Activated T-cell treated with anti-CD3 and anti-CD28 coated beads, Interleukin-2, amount 50 U/mL, for 4 hours (primary cell): ENCODE results near the gene DUSP10. TPM values are rescaled to one million over a fixed set of nuclear protein-coding genes. Genes with fewer than 3 reads are reported as not detected.

Experiments used
- ATAC-seq, 2 donors: fragments of 200-7000 bp; cut with Tn5 transposase; one replicate each; pipeline ENCODE4 v1.10.0; 2021
- DNase-seq: peaks from one replicate; pipeline ENCODE4 v3.0.0-alpha.2; 2020
- H3K27me3 Mint-ChIP-seq: one replicate; pipeline ENCODE4 v1.8.0; 2021; ENCODE audit warnings: low read depth, mixed read lengths
- H3K36me3 Mint-ChIP-seq: one replicate; pipeline ENCODE4 v1.8.0; 2022; ENCODE audit warnings: mixed read lengths; ENCODE audit not compliant: insufficient read depth
- H3K4me1 Mint-ChIP-seq: one replicate; pipeline ENCODE4 v1.8.0; 2021; ENCODE audit warnings: low read depth, mixed read lengths
- H3K4me3 Mint-ChIP-seq: one replicate; pipeline ENCODE4 v1.8.0; 2021; ENCODE audit warnings: mild to moderate bottlenecking, moderate library complexity, mixed read lengths
- H3K9me3 Mint-ChIP-seq: one replicate; pipeline ENCODE4 v1.8.0; 2021; ENCODE audit warnings: mixed read lengths
- total RNA-seq, 3 donors: library from RNA; stranded (reverse); gene quantifications; one replicate each; pipeline ENCODE4 v1.2.1, GENCODE V29; 2021

Gene DUSP10
- total RNA-seq, 3 donors from 2014 or later = 9.4 to 17.1 (median 12.4) TPM

DNA sequence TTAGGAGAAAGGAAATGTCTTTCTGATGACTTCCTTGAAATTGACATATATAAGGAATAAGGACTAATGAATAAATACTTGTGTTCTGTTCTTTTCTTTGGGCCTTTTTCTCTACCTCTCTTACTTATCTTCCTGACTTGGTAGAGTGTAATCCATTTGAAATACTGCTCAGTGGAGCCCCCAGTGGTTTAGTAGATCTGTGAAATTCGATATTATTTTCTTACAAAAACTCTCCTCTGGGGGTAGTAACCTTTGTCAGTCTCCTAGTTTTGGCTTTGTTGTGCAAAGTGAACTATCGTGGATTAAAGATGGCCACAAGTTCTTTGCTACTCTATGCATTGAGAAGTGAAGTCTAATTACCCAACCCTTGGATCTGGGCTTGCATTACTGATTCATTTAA is 48.8 kb downstream of the DUSP10 start:
- H3K4me3 Mint-ChIP-seq = no peak overlapping the region
- DNase-seq = no peak
- peaks cover 5% of the 10 kb centered on the region for H3K4me1 Mint-ChIP-seq
- H3K9me3 Mint-ChIP-seq = peaks cover 6% of the 10 kb centered on the region
- no peaks in the 10 kb centered on the region for H3K36me3 Mint-ChIP-seq
- no peak for ATAC-seq
- no peaks in the 10 kb centered on the region for H3K27me3 Mint-ChIP-seq

DNA sequence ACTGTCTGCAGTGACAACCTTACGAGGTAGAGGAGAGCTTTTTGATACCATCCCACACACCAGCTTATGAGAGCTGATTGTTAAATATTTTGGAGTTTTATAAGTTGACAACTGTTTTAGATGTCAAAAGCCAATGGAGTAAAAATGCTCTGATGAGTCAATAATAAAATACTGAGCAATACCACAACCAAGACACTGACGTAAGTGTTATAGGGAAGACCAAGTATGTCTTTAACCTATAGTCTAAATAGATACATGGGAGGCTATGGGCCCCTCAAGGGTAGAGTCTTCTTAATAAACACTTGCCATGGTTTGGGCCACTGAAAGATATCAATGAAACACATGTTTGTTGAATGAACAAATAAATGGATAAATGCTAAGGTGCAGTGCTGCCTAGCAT is 49.2 kb downstream of the DUSP10 start:
- ATAC-seq = peak; percentile 23 to 58
- Mint-ChIP-seq H3K4me1 (peaks cover 5% of the 10 kb centered on the region), H3K4me3 (no peak overlapping the region), H3K36me3 (no peaks in the 10 kb centered on the region), H3K27me3 (no peaks in the 10 kb centered on the region), H3K9me3 (peaks cover 6% of the 10 kb centered on the region)
- no peak for DNase-seq

DNA sequence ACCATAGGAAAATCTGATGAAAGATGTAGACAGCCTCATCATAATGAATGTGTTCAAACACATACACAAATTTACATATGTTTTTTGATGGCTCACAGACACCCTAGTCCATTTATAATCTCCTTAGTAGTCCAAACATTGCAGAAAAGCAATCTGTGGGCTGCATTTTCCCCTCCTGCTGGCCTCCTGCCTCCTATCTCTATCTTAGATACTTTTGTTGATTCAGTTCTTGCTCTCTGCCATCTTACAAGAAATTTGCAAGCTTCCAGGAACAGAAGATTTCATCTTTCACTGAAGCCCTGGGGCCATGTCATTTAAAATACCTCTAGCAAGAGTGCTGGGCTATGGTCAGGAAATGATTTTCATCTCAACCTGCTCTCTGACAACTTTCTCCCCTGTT is 50.6 kb downstream of the DUSP10 start:
- no peak for ATAC-seq
- no peak for DNase-seq
- no peak overlapping the region for H3K4me3 Mint-ChIP-seq

DNA sequence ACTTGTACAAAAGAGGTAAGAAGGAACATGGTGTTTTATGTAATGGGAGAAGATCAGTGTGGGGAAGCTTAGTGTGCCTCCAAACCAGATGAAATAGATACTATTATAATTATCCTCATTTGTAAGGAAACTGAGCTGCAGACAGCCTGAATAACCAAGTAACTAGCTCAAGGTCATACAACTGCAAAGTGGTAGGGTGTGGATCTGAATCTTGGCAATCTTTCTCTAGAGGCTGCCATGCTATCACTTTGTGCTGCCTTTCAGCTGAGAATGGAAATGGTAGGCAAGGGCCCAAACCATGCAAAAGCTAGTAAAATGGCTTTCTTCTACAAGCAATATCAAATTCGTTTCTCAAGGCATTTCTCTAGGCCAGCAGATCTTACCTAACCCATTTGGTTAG is 51.0 kb downstream of the DUSP10 start:
- Mint-ChIP-seq H3K9me3 (peaks cover 6% of the 10 kb centered on the region), H3K4me3 (no peak overlapping the region), H3K36me3 (no peaks in the 10 kb centered on the region), H3K27me3 (no peaks in the 10 kb centered on the region), H3K4me1 (peaks cover 5% of the 10 kb centered on the region)
- ATAC-seq (no peak), DNase-seq (no peak)

More for the DNA sequence above, 50.6 kb downstream of the DUSP10 start:
- no peaks in the 10 kb centered on the region for H3K27me3 Mint-ChIP-seq
- H3K36me3 Mint-ChIP-seq = no peaks in the 10 kb centered on the region
- peaks cover 6% of the 10 kb centered on the region for H3K9me3 Mint-ChIP-seq
- H3K4me1 Mint-ChIP-seq = peaks cover 5% of the 10 kb centered on the region

DNA sequence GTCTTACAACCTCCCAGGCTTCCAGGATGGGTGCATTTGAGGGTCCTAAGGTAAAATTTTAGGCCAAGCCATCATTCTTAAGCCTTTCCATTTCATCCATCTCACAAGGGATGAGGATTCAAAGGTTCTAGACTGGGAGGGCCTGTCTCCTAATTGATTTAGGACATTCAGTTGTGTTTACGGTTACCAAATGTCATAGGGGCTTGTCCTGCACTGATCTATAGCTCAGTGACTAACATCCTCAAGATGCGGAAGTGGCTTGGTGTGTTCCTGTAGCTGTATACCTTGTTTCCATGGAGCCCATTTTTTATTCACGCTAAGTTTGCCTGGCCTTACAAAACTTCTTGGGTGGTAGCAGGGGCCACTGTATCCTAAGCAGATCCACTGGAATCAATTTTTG is 52.8 kb downstream of the DUSP10 start:
- H3K27me3 Mint-ChIP-seq = no peaks in the 10 kb centered on the region
- H3K9me3 Mint-ChIP-seq = peaks cover 6% of the 10 kb centered on the region
- DNase-seq (no peak), ATAC-seq (peak in 1 of 2 donors; percentile 41)
- H3K4me1 Mint-ChIP-seq = peaks cover 5% of the 10 kb centered on the region
- H3K36me3 Mint-ChIP-seq = no peaks in the 10 kb centered on the region
- no peak overlapping the region for H3K4me3 Mint-ChIP-seq

DNA sequence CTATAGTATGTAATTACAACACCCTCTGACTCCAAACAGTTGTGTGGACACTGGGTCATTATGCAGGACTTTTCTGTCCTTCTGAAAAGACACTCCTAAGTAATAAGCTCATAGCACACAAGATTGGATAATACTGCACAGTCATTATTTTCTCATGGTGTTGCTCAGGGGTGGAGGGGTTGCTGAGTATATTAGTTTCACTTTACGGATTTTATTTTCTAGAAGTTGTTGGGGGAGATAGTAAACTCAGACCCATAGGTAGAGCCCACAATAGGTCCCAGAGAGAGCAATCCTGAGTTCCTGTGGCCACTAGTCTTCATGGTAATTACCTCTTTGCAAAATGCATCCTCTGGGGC is 53.4 kb downstream of the DUSP10 start:
- no peak for DNase-seq
- no peak overlapping the region for H3K4me3 Mint-ChIP-seq
- no peak for ATAC-seq
- no peaks in the 10 kb centered on the region for H3K27me3 Mint-ChIP-seq
- peaks cover 2% of the 10 kb centered on the region for H3K9me3 Mint-ChIP-seq
- no peaks in the 10 kb centered on the region for H3K36me3 Mint-ChIP-seq
- H3K4me1 Mint-ChIP-seq = peaks cover 5% of the 10 kb centered on the region

DNA sequence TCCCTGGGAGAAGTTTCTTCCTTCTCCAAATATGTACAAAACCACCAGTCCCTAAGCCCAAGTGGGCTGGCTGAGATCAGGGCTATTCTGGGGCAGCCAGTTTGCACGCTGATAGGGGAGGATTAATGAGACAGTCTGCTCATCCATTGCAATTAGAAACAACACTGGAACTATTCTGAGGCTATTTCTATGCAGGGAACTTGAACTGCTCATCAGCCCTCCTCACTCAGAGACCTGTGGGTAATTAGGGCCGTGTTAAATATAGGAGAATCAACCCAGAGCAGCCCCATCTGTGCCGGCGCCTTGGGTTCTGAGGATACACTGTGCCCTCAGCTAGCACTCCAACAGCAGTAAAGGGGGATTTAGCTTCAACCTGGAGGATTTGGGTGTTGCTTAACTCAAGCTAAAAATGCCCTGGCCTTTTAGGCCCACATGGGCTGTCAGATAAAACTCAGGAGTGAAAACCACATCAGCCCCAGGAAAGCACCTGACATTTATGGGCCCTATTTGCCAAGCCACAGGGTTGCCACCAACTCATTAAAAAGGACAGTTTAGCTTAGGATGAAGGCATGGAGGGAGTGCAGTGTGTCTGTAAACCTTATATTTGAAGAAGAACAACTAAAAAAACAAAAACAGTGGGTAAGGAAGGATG is 53.9 kb downstream of the DUSP10 start:
- Mint-ChIP-seq H3K4me3 (no peak overlapping the region), H3K27me3 (no peaks in the 10 kb centered on the region), H3K36me3 (no peaks in the 10 kb centered on the region), H3K9me3 (no peaks in the 10 kb centered on the region), H3K4me1 (peaks cover 5% of the 10 kb centered on the region)
- ATAC-seq = no peak
- DNase-seq = no peak

DNA sequence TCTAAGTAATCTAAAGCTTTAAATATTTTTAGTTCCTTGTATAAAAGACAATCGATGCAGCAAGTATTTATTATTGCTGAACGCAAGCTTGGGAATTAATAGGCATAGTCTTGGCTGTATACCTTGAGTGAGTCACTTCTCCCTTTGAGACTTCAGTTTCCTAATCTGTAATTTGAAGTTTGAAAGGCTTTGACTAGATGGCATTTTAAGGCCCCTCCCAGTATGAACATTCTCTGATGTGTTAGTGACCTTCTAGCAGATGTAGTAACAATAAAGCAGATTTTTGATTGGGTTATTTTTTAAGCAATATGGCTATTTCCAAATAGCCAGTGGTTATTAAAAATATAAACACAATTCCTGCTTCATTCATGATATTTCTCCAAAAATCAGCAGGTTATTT is 58.2 kb downstream of the DUSP10 start:
- H3K9me3 Mint-ChIP-seq = peaks cover 16% of the 10 kb centered on the region
- no peaks in the 10 kb centered on the region for H3K36me3 Mint-ChIP-seq
- H3K4me3 Mint-ChIP-seq = no peak overlapping the region
- peaks cover 2% of the 10 kb centered on the region for H3K4me1 Mint-ChIP-seq
- DNase-seq (no peak), ATAC-seq (no peak)
- H3K27me3 Mint-ChIP-seq = no peaks in the 10 kb centered on the region

DNA sequence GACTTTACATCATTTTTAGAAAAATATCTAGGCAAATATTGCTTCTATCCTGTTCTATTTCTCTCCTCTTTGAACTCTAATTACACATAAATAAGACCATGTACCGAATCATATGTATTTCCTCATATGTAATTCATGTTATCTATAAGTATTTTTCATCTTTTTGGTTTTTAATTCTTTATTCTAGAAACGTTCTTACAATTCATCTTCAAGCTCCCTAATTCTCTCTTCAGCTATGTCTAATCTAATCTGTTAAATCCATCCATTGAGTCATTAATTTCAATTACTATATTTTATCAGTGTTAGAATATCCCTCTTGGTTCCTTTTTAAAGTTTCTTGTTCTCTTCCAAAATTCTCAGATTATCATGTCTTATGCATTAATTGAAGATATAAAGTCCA is 61.8 kb downstream of the DUSP10 start:
- DNase-seq (no peak), ATAC-seq (no peak)
- Mint-ChIP-seq H3K4me3 (no peak overlapping the region), H3K4me1 (peaks cover 7% of the 10 kb centered on the region), H3K36me3 (no peaks in the 10 kb centered on the region), H3K9me3 (peaks cover 16% of the 10 kb centered on the region), H3K27me3 (no peaks in the 10 kb centered on the region)

DNA sequence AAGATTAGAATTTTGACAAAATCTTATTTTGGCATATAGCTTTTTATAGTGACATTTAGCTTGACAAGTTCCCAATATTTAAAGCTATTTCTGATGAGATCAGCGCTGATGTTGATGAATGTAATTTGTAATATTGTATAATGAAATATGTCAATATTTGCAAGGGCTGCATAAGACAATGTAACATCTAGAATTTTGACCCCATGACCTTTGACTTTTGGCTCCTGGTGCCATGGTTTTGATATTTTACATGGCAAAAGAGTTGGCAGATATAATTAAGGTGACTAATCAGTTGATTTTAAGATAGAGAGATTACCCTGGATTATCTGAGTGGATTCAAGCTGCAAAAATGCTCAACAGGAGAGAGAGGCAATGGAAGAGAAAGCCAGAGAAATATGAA is 63.9 kb downstream of the DUSP10 start:
- ATAC-seq (no peak), DNase-seq (no peak)
- Mint-ChIP-seq H3K9me3 (peaks cover 16% of the 10 kb centered on the region), H3K4me3 (no peak overlapping the region), H3K27me3 (no peaks in the 10 kb centered on the region), H3K4me1 (peaks cover 7% of the 10 kb centered on the region), H3K36me3 (no peaks in the 10 kb centered on the region)

DNA sequence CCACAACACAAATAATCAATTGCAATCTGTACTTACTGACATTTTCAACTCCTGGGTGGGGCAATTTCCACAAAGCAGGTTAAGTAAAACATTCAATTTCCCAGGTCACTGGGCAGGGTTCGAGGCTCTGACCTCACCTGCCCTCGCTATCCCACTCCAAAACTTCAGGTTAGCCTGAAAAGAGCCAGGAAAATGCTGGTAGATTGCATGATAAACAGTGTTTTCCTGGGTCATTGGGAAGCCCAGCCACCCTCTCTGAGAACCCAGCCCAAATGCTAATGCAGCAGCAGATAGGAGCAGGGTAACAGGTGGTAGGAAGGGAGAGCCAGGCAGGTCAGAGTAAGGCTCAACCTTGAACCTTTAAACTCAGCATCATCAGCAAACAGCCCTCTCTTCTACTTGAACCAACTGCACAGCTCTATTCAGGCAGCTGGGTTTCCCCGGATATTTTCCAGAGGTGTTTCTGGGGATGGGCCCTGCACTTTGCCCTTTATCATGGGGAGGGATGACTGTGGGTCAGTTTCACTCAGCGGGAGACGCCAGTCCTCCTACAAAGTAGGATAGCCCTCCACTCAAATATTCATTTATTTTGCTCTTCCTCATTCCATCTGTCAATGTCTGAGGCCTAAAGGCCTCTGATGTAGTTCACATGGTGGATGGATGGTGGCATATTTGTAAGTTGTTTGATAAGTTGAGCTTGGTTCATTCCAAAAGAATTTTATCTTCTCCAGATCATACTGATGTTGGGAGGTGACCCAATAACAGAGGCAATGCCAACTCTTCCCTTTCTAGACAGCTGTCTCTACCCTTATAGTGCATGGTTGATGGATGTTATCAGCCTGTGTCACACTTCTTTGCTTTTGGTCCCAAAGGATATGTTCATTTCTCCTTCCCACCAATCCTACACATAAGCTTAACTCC is 65.7 kb downstream of the DUSP10 start:
- DNase-seq (no peak), ATAC-seq (no peak)
- H3K36me3 Mint-ChIP-seq = no peaks in the 10 kb centered on the region
- H3K27me3 Mint-ChIP-seq = no peaks in the 10 kb centered on the region
- peaks cover 7% of the 10 kb centered on the region for H3K4me1 Mint-ChIP-seq
- no peak overlapping the region for H3K4me3 Mint-ChIP-seq
- H3K9me3 Mint-ChIP-seq = peaks cover 14% of the 10 kb centered on the region

DNA sequence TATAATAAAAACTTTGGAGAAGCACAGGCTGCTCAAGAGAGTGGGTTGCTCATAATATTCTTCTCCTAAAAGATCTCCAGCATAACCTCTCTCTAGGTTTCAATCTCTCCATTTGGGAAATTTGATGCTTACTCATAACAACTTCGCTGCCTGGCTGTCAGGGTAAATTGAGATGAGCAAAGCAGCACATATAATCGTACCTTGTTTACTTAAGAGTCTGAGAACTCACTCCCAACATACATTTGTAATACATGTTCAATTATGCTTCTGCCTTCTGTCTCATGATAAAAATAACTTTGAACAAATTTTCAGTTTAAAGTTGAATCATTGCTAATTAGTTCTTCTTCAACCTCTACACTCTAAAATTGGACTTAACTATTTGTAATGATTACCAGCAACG is 68.9 kb downstream of the DUSP10 start:
- Mint-ChIP-seq H3K36me3 (no peaks in the 10 kb centered on the region), H3K27me3 (peaks cover 10% of the 10 kb centered on the region), H3K4me1 (peaks cover under 1% of the 10 kb centered on the region), H3K9me3 (no peaks in the 10 kb centered on the region), H3K4me3 (no peak overlapping the region)
- DNase-seq (no peak), ATAC-seq (no peak)

DNA sequence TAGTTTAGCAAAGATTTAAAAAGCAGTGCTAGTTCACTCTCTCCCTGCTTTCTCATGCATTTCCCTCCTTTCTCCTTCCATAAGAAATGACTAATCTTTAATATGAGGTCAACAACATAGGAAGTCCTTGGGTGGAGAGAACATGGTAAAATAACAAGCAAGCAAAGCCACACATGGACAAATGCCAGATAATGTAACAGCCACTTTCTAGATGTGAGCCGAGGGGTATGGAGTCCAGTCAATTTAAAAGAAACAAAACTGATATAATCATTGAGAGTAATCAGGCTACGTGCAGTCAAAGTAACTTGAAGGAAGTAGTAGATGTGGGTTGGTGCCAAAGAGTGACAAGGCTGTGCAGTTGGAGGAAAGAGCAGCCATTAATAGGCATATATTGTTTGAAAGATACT is 69.6 kb downstream of the DUSP10 start:
- H3K9me3 Mint-ChIP-seq = no peaks in the 10 kb centered on the region
- H3K4me1 Mint-ChIP-seq = no peaks in the 10 kb centered on the region
- no peak overlapping the region for H3K4me3 Mint-ChIP-seq
- ATAC-seq = no peak
- H3K27me3 Mint-ChIP-seq = peaks cover 10% of the 10 kb centered on the region
- H3K36me3 Mint-ChIP-seq = no peaks in the 10 kb centered on the region
- no peak for DNase-seq

DNA sequence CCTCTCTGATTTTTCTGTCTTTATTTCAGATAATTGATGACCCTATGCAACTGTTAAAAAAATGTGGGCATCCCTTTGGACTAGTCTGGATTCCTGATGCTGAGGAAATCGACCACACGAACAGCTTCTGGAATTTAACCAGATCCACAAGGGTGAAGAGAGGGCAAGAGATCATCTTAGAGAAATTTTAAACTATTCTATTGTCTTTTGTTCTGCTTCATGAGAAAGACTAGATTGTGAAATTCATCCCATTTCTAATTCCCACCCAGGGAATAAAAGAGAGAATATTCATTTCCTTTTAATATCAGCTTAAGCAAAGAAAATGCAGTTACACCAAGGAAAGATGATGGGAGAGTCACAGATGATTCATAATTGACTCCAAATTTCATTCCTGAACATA is 71.8 kb downstream of the DUSP10 start:
- no peak overlapping the region for H3K4me3 Mint-ChIP-seq
- no peaks in the 10 kb centered on the region for H3K36me3 Mint-ChIP-seq
- no peak for DNase-seq
- no peaks in the 10 kb centered on the region for H3K4me1 Mint-ChIP-seq
- ATAC-seq = no peak
- no peaks in the 10 kb centered on the region for H3K9me3 Mint-ChIP-seq
- peaks cover 10% of the 10 kb centered on the region for H3K27me3 Mint-ChIP-seq

DNA sequence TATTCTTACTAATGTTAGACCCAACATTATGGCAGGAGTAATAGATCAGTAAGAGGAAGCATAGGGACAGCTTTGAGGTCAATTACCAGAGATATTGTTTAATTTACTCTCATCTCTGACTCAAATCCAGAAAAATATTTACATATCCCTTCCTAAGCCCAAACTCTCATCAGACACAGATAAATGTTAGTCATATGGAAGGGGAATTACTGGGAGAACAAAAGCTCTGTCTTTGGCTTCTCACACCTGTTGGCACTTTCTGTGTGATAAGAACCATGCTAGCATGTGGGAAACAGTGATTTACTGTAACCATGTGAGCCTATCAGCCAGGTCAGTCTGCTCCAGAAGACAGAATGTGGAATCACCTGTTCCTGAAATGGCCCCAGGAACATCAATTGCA is 72.4 kb downstream of the DUSP10 start:
- Mint-ChIP-seq H3K27me3 (peaks cover 10% of the 10 kb centered on the region), H3K9me3 (no peaks in the 10 kb centered on the region), H3K36me3 (no peaks in the 10 kb centered on the region), H3K4me1 (no peaks in the 10 kb centered on the region), H3K4me3 (no peak overlapping the region)
- DNase-seq = no peak
- no peak for ATAC-seq
